Measurements from ENCODE around the gene FAS.

FAS gene

GRCh38 chr10:89042562-89042961 is 52.0 kb downstream of the FAS start:
- DNase-seq: no peak

DNA sequence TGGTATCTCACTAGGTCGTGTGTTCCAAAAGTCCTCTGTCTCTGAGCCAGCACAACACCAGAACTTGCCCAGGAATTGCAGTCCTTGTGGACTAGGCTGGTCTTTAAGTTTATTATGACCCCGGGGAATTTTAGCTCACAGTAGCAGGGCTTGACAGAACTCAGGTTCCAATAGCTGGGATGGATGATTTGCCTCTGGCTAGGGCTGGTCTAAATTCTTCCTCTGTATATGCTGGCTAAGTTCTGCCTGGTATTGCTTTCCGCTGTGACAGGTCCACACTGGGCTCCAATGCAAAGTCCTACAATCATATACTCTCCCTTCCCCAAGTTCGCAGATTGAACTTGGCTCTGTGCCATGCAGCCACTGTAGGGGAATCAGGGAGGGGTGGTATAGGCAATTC is 52.5 kb downstream of the FAS start:
- no peak for DNase-seq

- no peak for DNase-seq
Measured at GRCh38 chr10:89047397-89047796, 56.8 kb downstream of the FAS start.

GRCh38 chr10:89051593-89051992 is 61.0 kb downstream of the FAS start:
- DNase-seq: no peak

- DNase-seq: no peak
Measured at GRCh38 chr10:89053555-89053954, 63.0 kb downstream of the FAS start.

DNA sequence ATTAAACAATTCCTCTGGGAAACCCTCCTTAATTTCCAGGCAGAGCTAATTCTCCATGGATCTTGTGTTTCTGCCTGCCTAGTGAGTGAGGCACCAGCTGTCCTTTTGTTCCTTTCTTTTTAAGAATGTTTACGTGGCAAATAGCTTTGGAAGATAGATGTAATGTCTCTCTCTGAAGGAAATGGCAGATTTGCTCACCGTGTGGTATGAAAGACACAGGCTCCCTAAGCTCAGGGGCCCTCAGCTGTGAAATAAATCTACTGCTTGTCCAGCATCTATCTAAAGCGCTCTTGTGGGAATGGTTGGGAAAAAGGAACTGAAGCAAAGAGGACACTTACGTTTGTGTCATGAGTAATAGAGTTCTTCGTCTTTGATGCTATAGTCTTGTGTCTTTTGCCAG is 64.6 kb downstream of the FAS start:
- no peak for DNase-seq

GRCh38 chr10:89062861-89063260 is 72.3 kb downstream of the FAS start:
- DNase-seq: no peak

DNA sequence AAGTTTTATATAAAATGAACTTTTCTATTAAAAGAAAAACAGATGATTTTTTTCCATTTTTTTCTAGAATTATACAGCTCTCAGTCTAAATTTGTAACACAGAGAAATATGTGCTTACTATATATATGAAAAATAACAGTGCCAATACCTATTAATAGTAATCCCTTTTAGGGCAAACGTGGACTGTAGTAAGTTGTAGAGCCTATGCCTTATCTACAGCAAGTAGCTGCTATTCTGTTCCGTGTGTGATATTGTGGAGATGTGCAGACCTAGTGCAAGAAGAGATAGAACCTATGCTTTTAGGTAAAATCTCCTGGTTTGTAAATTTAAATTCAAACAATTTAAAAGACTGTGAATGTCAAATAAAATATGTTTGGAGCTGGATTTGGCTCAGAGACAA is 72.9 kb downstream of the FAS start:
- DNase-seq: no peak

DNA sequence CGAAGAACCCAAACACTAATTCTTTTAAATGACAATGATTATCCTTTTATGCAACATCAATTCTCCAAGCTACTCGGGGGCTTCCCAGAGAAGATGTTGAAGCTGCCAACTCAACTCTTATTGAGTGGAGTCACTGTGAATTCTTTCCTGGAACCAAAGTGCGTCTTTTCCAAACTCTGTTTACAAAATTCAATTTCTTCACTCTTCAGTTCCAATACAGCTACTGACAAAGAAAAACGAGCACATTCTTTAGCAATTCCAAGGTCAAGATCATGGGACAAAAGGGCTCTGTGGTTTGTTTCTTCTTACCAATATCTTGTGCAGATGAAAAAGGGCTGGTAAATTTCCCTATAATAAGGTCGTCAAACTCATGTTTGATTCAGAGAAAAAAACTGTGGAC is 74.2 kb downstream of the FAS start:
- DNase-seq: no peak

Data from CD4-positive, alpha-beta T cell treated with Interferon alpha-2 for 1 hour (primary cell).